RWPE2 (cell line): ENCODE measurements around the gene DVL2.

Source experiments
- ATAC-seq: fragments of 200-7000 bp; cut with Tn5 transposase; 3 replicates; pipeline ENCODE4 v1.9.1; 2021; ENCODE audit warnings: low read depth
- DNase-seq: peaks from one replicate; pipeline ENCODE4 v3.0.0-alpha.2; 2020; ENCODE audit warnings: low spot score
- H3K27ac ChIP-seq: fragments of 450-650 bp; 2 replicates; pipeline ENCODE4 v1.5.1; 2017; ENCODE audit warnings: mild to moderate bottlenecking; ENCODE audit not compliant: poor library complexity, severe bottlenecking
- H3K27me3 ChIP-seq: fragments of 250-450 bp; sonication (Bioruptor Pico); 2 replicates; pipeline ENCODE4 v1.5.1; 2021; ENCODE audit warnings: mild to moderate bottlenecking, moderate library complexity; ENCODE audit not compliant: insufficient read depth, poor library complexity, severe bottlenecking
- H3K36me3 ChIP-seq: fragments of 250-450 bp; sonication (Bioruptor Pico); 2 replicates; pipeline ENCODE4 v1.5.1; 2020; ENCODE audit warnings: low read depth, mild to moderate bottlenecking, moderate library complexity
- H3K4me1 ChIP-seq: fragments of 250-450 bp; sonication (Bioruptor Pico); 2 replicates; pipeline ENCODE4 v1.5.1; 2021; ENCODE audit warnings: mild to moderate bottlenecking, moderate library complexity; ENCODE audit not compliant: insufficient read depth, poor library complexity, severe bottlenecking
- H3K4me3 ChIP-seq: fragments of 250-450 bp; sonication (Bioruptor Pico); 2 replicates; pipeline ENCODE4 v1.5.1; 2021; ENCODE audit warnings: mild to moderate bottlenecking, moderate library complexity; ENCODE audit not compliant: severe bottlenecking
- H3K9me3 ChIP-seq: fragments of 250-450 bp; sonication (Bioruptor Pico); 2 replicates; pipeline ENCODE4 v1.5.1; 2021; ENCODE audit warnings: mild to moderate bottlenecking, moderate library complexity; ENCODE audit not compliant: severe bottlenecking
- TF ChIP-seq, protein P1 (sequence below): fragments of 450-650 bp; IDR thresholded peaks from one replicate; pipeline ENCODE4 v1.5.1; 2017; ENCODE audit warnings: mild to moderate bottlenecking, moderate library complexity; ENCODE audit not compliant: poor library complexity, severe bottlenecking

Gene DVL2

DNA sequence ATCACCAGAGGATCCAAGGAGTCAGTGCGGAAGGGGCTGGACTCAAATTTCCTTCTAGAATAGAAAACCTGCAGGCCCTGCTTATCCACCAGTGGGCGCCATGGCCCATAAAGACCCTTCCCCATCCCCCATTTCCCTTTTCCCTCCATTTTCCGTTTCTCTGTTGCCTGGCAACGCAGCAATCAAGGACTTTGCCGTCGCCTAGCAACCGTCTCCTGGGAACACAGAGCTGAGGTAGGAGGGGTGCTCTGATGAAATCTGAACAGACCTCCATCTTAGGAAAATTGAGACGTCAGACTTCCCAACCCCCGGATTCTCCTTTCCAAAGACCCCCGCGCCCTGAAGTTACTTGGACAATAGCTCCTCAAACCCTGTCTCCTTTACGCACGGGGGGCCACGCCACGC is 20.4 kb downstream of the DVL2 start:
- TF ChIP-seq, protein P1, sequence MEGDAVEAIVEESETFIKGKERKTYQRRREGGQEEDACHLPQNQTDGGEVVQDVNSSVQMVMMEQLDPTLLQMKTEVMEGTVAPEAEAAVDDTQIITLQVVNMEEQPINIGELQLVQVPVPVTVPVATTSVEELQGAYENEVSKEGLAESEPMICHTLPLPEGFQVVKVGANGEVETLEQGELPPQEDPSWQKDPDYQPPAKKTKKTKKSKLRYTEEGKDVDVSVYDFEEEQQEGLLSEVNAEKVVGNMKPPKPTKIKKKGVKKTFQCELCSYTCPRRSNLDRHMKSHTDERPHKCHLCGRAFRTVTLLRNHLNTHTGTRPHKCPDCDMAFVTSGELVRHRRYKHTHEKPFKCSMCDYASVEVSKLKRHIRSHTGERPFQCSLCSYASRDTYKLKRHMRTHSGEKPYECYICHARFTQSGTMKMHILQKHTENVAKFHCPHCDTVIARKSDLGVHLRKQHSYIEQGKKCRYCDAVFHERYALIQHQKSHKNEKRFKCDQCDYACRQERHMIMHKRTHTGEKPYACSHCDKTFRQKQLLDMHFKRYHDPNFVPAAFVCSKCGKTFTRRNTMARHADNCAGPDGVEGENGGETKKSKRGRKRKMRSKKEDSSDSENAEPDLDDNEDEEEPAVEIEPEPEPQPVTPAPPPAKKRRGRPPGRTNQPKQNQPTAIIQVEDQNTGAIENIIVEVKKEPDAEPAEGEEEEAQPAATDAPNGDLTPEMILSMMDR, result peak; percentile 25
- Histone ChIP-seq H3K4me1 (peaks cover 5% of the 10 kb centered on the region), H3K4me3 (peak overlapping the region; percentile 28), H3K27me3 (no peaks in the 10 kb centered on the region), H3K27ac (no peak overlapping the region), H3K36me3 (no peaks in the 10 kb centered on the region), H3K9me3 (no peaks in the 10 kb centered on the region)
- no peak for ATAC-seq
- no peak for DNase-seq

DNA sequence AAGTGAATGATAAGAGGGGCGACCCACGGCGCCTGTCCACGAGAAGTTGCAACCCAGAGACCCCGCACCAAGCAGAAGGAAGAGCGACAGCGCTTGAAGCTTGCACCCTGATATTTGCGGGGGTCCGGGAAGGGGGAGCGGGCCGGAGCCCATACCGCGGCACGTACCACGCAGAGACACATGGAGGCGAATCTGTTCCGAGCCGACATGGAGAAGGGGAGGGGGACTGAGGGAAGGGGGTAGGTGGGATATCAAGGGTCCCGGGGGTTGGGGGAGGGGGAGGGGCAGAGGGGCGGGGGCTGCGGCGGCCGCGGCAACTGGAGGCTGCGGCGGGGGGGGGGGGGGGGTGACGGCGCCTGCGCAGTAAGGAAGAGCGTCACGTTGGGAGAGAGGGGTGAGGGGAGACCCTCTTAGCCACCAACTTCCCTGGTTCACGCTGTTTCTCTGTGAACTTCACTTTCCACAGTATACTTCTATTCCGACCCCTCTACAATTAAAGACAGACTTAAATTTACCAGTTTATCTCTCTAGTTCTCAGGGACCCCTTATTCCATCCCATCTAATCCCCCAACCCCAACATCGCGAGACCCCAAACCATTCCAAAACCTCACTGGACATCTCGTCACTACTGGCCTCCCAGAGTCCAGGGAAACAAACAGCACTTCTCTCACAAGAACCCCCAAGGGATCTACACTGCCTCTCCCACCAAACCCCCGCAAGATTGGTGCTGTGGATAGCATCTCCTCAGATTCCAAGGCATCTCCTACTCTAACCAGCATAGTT is 22.6 kb downstream of the DVL2 start:
- Histone ChIP-seq H3K27ac (no peak overlapping the region), H3K4me1 (peaks cover 5% of the 10 kb centered on the region), H3K36me3 (no peaks in the 10 kb centered on the region), H3K27me3 (no peaks in the 10 kb centered on the region), H3K9me3 (no peaks in the 10 kb centered on the region), H3K4me3 (no peak overlapping the region)
- no peak for ATAC-seq
- TF ChIP-seq, protein P1, result no peak
- DNase-seq, result no peak

DNA sequence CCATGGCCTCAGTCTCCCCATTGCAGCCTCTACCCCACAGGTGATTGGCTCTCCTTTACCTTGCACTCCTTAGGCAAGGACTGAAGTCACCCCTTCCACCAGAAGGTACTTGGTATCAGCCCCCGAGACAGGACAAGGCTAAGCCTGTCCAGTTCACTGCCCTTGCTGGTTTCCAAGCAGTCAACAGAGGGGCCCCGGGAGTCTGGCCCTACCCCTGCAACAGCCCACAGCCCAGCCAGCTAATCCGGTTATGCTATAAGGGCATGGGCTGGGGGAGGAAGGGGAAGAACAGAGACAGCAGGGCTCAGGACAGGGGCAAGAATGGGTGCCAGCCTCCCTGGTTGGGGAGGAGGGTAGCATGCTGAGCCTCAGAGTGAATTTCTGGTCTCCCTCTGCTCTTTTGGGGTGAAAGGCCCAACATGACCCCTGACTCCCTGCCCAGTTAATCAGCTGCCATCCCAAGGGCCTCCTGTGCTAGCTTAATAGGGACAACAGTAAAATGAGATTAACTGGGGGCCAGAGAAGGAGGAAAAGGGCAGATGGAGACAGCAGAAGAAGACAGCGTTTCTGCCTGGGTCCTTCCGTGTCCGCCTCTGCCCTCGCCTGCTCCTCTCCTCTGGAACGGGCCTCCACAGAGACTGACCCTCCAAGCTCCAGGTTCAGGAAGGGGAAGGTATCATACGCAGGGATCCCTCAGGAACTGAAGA is 25.4 kb downstream of the DVL2 start:
- Histone ChIP-seq H3K9me3 (no peaks in the 10 kb centered on the region), H3K36me3 (peaks cover 4% of the 10 kb centered on the region; the same call in 1 of the 2 replicates), H3K27ac (no peak overlapping the region), H3K27me3 (no peaks in the 10 kb centered on the region), H3K4me3 (no peak overlapping the region), H3K4me1 (no peaks in the 10 kb centered on the region)
- DNase-seq (no peak), ATAC-seq (no peak)
- TF ChIP-seq, protein P1, result no peak

DNA sequence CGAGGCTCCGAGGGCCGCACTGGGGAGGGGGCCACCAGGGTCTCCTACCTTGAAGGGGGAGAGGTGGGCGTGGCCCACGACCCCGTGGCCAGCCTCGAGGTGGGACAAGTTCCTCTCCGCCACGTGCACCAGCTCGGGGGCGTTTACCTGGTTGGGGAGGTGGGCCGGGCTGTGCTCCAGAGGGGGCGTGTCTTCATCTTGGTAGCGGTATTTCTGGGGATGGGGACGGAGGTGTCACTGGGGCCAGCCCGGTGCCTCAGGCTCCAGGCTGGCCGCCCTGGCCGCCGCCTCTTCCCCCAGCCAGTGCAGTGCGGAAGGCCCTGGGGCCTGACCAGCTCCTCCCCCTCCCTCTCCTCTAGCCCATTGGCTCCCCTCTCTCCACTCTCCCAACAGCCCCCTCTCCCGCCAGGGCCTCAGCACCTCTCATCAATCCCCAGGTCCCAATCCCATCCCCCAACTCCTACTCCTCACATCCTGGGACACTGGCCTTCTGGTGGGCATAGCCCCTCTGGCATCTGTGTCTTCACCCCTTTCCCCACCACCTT is 26.2 kb downstream of the DVL2 start:
- Histone ChIP-seq H3K9me3 (no peaks in the 10 kb centered on the region), H3K36me3 (peaks cover 4% of the 10 kb centered on the region; the same call in 1 of the 2 replicates), H3K27me3 (no peaks in the 10 kb centered on the region), H3K4me1 (no peaks in the 10 kb centered on the region), H3K27ac (no peak overlapping the region), H3K4me3 (no peak overlapping the region)
- ATAC-seq (no peak), DNase-seq (no peak)
- TF ChIP-seq, protein P1, result no peak
